Erythroblast (primary cell): Measurements from ENCODE around the gene SLC10A4.

Source experiments
- GATA1 ChIP-seq: IDR thresholded peaks from 2 replicates; pipeline ENCODE4 v1.6.1; 2011; ENCODE audit warnings: low read depth, mild to moderate bottlenecking, control low read depth, low read length, moderate library complexity
- POLR2A ChIP-seq: IDR thresholded peaks from 2 replicates; pipeline ENCODE4 v1.6.1; 2011; ENCODE audit warnings: mild to moderate bottlenecking, low read length

- TF ChIP-seq POLR2A (no peak), GATA1 (no peak)
These were observed 22.1 kb upstream of the SLC10A4 start for GRCh38 chr4:48461000-48461399.
